NCI-H2029 (cell line): ENCODE measurements around the gene PRUNE2.

Experiments
- DNase-seq: peaks from one replicate; lab custom pipeline; 2025; lab: John Stamatoyannopoulos, UW

Gene PRUNE2

GRCh38 chr9:76691517-76692313, 214.2 kb downstream of the PRUNE2 start:
- DNase-seq = peak; percentile 78

- no peak for DNase-seq
These were observed 214.9 kb downstream of the PRUNE2 start for GRCh38 chr9:76690973-76691370.

- DNase-seq = no peak
These were observed 215.5 kb downstream of the PRUNE2 start for GRCh38 chr9:76690246-76690972.

GRCh38 chr9:76688471-76689238, 217.3 kb downstream of the PRUNE2 start:
- peak; percentile 82 for DNase-seq

GRCh38 chr9:76687861-76688391, 218.0 kb downstream of the PRUNE2 start:
- DNase-seq = peak; percentile 53

- no peak for DNase-seq
These were observed 219.2 kb downstream of the PRUNE2 start for GRCh38 chr9:76686756-76687155.

GRCh38 chr9:76684213-76684612, 221.7 kb downstream of the PRUNE2 start:
- no peak for DNase-seq

- no peak for DNase-seq
These were observed 224.4 kb downstream of the PRUNE2 start for GRCh38 chr9:76681556-76681955.

GRCh38 chr9:76680716-76681425, 225.0 kb downstream of the PRUNE2 start:
- no peak for DNase-seq

GRCh38 chr9:76677481-76678055, 228.3 kb downstream of the PRUNE2 start:
- DNase-seq = peak; percentile 67

GRCh38 chr9:76676857-76677256, 229.1 kb downstream of the PRUNE2 start:
- peak; percentile 59 for DNase-seq

GRCh38 chr9:76667521-76667957, 238.4 kb downstream of the PRUNE2 start:
- peak; percentile 77 for DNase-seq

- DNase-seq = peak; percentile 51
These were observed 239.9 kb downstream of the PRUNE2 start for GRCh38 chr9:76665966-76666365.

- DNase-seq = no peak
These were observed 240.5 kb downstream of the PRUNE2 start for GRCh38 chr9:76665458-76665857.

- no peak for DNase-seq
These were observed 241.8 kb downstream of the PRUNE2 start for GRCh38 chr9:76664120-76664519.

GRCh38 chr9:76662476-76663281, 243.2 kb downstream of the PRUNE2 start:
- DNase-seq = peak; percentile 80

GRCh38 chr9:76658510-76659231, 247.2 kb downstream of the PRUNE2 start:
- DNase-seq = peak; percentile 48

- DNase-seq = no peak
These were observed 248.6 kb downstream of the PRUNE2 start for GRCh38 chr9:76657265-76657664.

- no peak for DNase-seq
These were observed 249.9 kb downstream of the PRUNE2 start for GRCh38 chr9:76655971-76656370.

GRCh38 chr9:76655121-76655541, 250.8 kb downstream of the PRUNE2 start:
- DNase-seq = no peak
